Muscle layer of colon (tissue), 2 donors: ENCODE data around the gene PXDN.

Source experiments
- H3K27ac ChIP-seq: one replicate; pipeline ENCODE4 v1.7.0; 2013; ENCODE audit warnings: low read depth, mild to moderate bottlenecking, low read length, moderate library complexity
- H3K27me3 ChIP-seq, 2 donors: one replicate each; pipeline ENCODE4 v1.7.0; 2013; ENCODE audit warnings: low read length in 2 of 2, mild to moderate bottlenecking in 2 of 2; ENCODE audit not compliant: insufficient read depth in 2 of 2, control insufficient read depth in 1 of 2
- H3K36me3 ChIP-seq: one replicate; pipeline ENCODE4 v1.7.0; 2013; ENCODE audit warnings: mild to moderate bottlenecking, low read length; ENCODE audit not compliant: insufficient read depth
- H3K4me1 ChIP-seq: one replicate; pipeline ENCODE4 v1.7.0; 2013; ENCODE audit warnings: mild to moderate bottlenecking, low read length; ENCODE audit not compliant: insufficient read depth
- H3K4me3 ChIP-seq, 2 donors: one replicate each; pipeline ENCODE4 v1.7.0; 2013; ENCODE audit warnings: low read length in 2 of 2, low read depth in 1 of 2, mild to moderate bottlenecking in 1 of 2, moderate library complexity in 1 of 2
- H3K9ac ChIP-seq: one replicate; pipeline ENCODE4 v1.7.0; 2013; ENCODE audit warnings: low read length
- H3K9me3 ChIP-seq: one replicate; pipeline ENCODE4 v1.7.0; 2013; ENCODE audit warnings: mild to moderate bottlenecking, low read length
- donor health status: abdominal sarcoma.
- donor health status: Adenocarcinoma of cecum.

The PXDN gene

DNA sequence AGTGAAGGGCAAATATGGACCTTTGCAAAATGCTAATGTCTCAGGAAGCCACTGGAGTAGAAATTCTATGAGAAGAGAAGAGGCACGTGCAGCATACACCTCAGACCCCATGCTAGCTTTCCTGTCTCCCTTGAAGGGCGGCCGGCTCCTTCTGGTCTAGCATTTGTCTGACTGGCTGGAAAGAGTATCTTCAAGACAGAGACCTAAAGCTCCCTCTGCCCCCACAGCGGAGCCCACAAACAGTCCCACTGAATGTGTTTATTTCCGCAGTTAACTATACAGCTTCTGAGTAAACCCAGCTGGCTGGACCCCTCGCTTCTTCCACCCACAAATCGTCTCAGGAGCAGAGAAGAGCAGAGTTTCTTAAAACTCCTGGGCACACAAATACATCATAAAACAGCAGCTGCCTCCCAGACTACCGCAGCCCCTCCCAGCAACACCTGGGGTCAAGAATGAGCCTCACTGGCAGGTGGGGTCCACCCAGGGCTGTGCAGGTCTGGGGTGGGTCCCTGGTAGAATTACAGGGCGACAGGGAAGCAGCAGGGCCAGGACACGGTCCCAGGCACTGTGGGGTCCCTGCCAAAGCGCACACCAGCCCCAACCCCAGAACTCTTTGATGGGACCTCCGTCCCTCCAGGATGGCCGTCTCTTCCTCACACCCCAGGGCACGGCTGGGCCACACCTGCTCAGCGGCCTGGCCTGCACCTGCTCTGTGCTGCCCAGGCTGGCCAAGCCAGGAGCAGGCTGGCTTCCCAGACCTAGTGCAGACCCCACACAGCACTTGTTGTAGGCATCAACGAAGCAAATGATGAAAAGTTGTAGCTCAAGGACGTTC lies 103.8 kb downstream of the PXDN start:
- Histone ChIP-seq H3K9me3 (no peaks in the 10 kb centered on the region), H3K27me3 (no peaks in the 10 kb centered on the region), H3K4me1 (no peaks in the 10 kb centered on the region), H3K4me3 (no peak overlapping the region), H3K36me3 (peaks cover 48% of the 10 kb centered on the region), H3K27ac (no peak overlapping the region), H3K9ac (no peak overlapping the region)

DNA sequence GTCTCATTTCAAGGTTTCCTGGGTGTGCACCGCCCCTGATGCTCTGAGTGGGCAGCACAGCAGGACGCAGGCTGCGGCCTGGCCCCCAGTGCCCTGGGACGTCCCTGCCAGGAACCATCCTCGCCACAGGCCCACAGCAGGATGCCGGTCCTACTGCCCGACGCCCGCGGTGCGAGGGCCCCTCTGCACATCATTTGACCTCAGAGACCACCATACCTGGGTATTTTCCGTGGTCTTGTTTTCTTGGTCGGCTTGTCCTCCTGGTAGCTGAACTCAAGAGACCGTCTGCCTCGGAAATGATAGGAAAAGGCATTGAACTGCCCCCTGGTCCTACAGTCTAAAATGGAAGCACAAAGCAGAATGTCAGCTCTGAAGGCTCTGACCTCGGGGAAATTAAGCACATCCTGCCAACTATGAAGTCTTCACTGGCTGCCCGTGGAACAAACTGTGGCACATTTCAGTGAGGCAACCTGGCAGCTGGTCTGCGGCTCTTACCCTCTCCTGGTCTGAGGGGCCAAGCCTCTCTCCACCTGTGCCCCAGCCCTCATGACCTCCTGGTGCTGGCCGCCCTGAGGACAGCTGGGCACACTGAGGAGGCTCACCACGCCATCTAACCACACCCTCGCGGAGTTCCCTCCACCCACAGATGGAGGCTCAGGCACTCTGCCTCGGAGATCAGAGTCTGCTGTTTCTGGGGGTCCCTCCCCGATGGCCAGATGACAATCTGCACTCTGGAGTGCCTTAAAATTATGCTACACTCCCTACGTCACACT lies 105.0 kb downstream of the PXDN start:
- Histone ChIP-seq H3K27ac (no peak overlapping the region), H3K9ac (no peak overlapping the region), H3K9me3 (no peaks in the 10 kb centered on the region), H3K4me1 (no peaks in the 10 kb centered on the region), H3K36me3 (peaks cover 61% of the 10 kb centered on the region), H3K4me3 (no peak overlapping the region), H3K27me3 (no peaks in the 10 kb centered on the region)

- Histone ChIP-seq H3K27ac (no peak overlapping the region), H3K36me3 (peaks cover 68% of the 10 kb centered on the region)
Measured at GRCh38 chr2:1638281-1638860, 105.9 kb downstream of the PXDN start.

DNA sequence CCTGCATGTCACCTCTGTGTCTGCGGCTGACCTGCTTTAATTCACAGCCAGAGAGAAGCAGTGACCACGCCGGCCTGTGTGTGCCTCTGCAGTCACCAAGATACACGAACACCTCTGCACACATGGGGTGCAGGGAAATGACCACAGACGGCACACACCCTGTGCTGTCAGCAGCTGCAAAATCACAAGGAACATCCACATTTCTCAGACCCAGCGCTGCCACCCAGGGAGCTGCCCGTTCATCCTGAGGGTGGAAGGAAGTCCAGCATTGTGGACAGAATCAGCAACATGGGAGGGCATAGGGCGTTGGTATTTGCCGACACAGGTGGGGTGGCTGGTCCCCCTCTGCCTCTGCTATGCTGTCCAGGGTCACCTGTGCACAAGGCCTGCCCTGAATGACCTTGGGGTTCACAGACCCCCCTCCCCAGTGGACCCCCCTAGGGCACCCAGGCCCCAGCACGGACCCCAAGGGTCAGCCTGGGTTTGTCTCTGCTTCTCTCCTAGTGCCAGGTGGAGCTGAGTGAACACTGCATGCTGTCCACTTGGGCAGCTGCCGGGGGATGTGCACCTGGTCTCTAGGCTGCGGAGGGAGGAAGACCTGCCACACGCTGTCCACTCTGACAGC lies 107.4 kb downstream of the PXDN start:
- peaks cover 68% of the 10 kb centered on the region for H3K36me3 ChIP-seq
- no peaks in the 10 kb centered on the region for H3K4me1 ChIP-seq
- H3K9me3 ChIP-seq, result no peaks in the 10 kb centered on the region
- no peak overlapping the region for H3K4me3 ChIP-seq
- no peak overlapping the region for H3K27ac ChIP-seq
- no peak overlapping the region for H3K9ac ChIP-seq
- no peaks in the 10 kb centered on the region for H3K27me3 ChIP-seq

More at GRCh38 chr2:1638281-1638860, 105.9 kb downstream of the PXDN start:
- Histone ChIP-seq H3K4me1 (no peaks in the 10 kb centered on the region), H3K27me3 (no peaks in the 10 kb centered on the region), H3K4me3 (no peak overlapping the region), H3K9ac (no peak overlapping the region), H3K9me3 (no peaks in the 10 kb centered on the region)

GRCh38 chr2:1635823-1636222 lies 108.5 kb downstream of the PXDN start:
- H3K4me1 ChIP-seq, result no peaks in the 10 kb centered on the region
- H3K36me3 ChIP-seq, result peaks cover 64% of the 10 kb centered on the region

DNA sequence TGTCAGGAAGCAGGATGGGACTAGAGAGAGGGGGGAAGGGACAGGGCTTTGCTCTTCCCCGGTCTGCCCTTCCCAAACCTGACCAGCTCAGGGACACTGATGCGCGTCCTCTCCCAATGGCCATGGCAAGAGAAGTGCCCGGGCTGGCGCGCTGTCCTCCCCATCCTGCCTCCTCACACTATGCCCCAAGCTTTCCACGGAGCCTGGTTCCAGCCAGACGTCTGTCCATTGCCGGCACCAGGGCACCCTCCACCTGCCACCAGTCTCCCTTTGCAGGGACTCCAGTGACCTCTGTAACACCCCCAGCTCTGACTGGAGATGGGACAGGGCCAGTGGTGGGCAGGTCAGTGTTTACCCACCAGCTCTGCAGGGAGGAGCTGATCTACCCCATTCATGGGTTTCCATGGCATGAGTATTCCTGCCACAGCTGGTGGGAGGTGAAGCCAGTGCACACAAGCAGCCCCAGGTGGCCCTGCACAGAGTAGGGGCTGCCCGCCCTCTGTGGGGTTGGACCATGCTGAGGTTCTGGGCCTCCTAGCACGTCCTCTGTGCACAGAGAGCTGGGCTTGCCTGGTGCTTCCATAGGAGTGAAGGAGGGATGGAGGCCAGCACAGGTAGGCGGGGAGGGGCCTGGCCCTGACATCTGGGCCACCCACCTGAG lies 109.5 kb downstream of the PXDN start:
- Histone ChIP-seq H3K9me3 (peaks cover under 1% of the 10 kb centered on the region), H3K27me3 (no peaks in the 10 kb centered on the region), H3K4me1 (no peaks in the 10 kb centered on the region), H3K27ac (no peak overlapping the region), H3K36me3 (peaks cover 68% of the 10 kb centered on the region), H3K9ac (no peak overlapping the region), H3K4me3 (no peak overlapping the region)

More at GRCh38 chr2:1635823-1636222, 108.5 kb downstream of the PXDN start:
- H3K4me3 ChIP-seq, result no peak overlapping the region
- no peaks in the 10 kb centered on the region for H3K9me3 ChIP-seq
- no peak overlapping the region for H3K9ac ChIP-seq
- no peak overlapping the region for H3K27ac ChIP-seq
- no peaks in the 10 kb centered on the region for H3K27me3 ChIP-seq

GRCh38 chr2:1633936-1634587 lies 110.3 kb downstream of the PXDN start:
- Histone ChIP-seq H3K27me3 (no peaks in the 10 kb centered on the region), H3K4me1 (peaks cover under 1% of the 10 kb centered on the region), H3K36me3 (peaks cover 66% of the 10 kb centered on the region), H3K9me3 (peaks cover 5% of the 10 kb centered on the region), H3K27ac (no peak overlapping the region), H3K4me3 (no peak overlapping the region), H3K9ac (no peak overlapping the region)

GRCh38 chr2:1633092-1633671 lies 111.1 kb downstream of the PXDN start:
- peaks cover 57% of the 10 kb centered on the region for H3K36me3 ChIP-seq
- H3K27me3 ChIP-seq, result no peaks in the 10 kb centered on the region
- H3K9ac ChIP-seq, result no peak overlapping the region
- no peak overlapping the region for H3K4me3 ChIP-seq
- peaks cover 6% of the 10 kb centered on the region for H3K4me1 ChIP-seq
- peaks cover 5% of the 10 kb centered on the region for H3K9me3 ChIP-seq
- no peak overlapping the region for H3K27ac ChIP-seq

DNA sequence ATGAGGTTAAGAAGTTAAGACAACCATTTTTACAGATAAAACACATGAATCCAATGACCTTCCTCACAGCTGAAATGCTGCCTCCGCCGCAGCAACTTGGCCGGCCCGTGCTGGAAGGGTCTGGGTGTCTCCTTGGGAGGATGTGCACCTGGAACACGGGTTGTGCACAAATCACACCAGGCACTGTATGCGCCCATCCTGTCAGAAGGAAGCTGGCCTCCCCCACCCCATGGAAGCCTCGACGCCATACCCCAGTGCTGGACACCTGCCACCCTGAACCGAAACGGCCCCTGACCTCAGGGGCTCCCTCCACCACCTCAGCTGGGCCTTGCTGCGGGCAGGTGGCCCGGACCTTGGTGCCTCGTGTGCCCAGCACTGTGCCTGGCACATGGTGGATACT lies 111.8 kb downstream of the PXDN start:
- Histone ChIP-seq H3K27ac (no peak overlapping the region), H3K9ac (no peak overlapping the region), H3K4me1 (peaks cover 6% of the 10 kb centered on the region), H3K27me3 (no peaks in the 10 kb centered on the region), H3K9me3 (peaks cover 5% of the 10 kb centered on the region), H3K4me3 (no peak overlapping the region), H3K36me3 (peaks cover 53% of the 10 kb centered on the region)

DNA sequence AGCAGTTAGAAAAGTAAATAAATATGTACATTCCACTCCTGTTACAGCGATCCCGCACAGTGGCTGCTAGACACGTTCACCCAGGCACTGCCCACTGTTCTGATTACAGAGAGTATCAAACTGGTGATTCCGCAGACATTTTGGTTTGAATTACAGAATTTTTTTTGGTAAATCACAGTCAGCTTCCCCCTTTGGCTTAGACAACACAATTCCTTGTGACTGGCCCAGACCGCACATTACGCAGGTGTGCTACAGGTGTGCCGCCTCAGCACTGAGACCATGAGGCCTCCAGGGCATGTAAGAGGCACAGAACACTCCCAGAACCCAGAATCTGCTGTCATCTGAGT lies 112.3 kb downstream of the PXDN start:
- no peak overlapping the region for H3K4me3 ChIP-seq
- H3K36me3 ChIP-seq, result peaks cover 53% of the 10 kb centered on the region

More for the DNA sequence above, 112.3 kb downstream of the PXDN start:
- no peak overlapping the region for H3K9ac ChIP-seq
- peaks cover 5% of the 10 kb centered on the region for H3K9me3 ChIP-seq
- H3K27me3 ChIP-seq, result no peaks in the 10 kb centered on the region
- H3K27ac ChIP-seq, result no peak overlapping the region
- H3K4me1 ChIP-seq, result peaks cover 6% of the 10 kb centered on the region
